ENCODE measurements around the gene DISP2. TPM values are rescaled to one million over a fixed set of nuclear protein-coding genes. Genes with fewer than 3 reads are reported as not detected.

DISP2 gene
- total and polyA plus RNA-seq, 2 of the 8 experiments (the other 6 are each of a cell fraction or from before 2014, with no cell fraction given), result 0.45 to 1.2 TPM

GRCh38 chr15:40365624-40366456 lies 7.8 kb downstream of the DISP2 start (continued):
- TF ChIP-seq SUZ12 (IDR thresholded peaks at IDR 0.05; ENCODE audit: low read length) (no peak), RFX5 (IDR thresholded peaks at IDR 0.05; ENCODE audit: borderline replicate concordance, low read depth, low read length) (no peak), NRF1 (IDR thresholded peaks at IDR 0.05; ENCODE audit: low read depth, low read length) (no peak), KDM4A (IDR thresholded peaks at IDR 0.05; ENCODE audit: low read depth, low read length, severe bottlenecking) (no peak), ATF2 (IDR thresholded peaks at IDR 0.05; ENCODE audit: low read length) (no peak), TAF1 (IDR thresholded peaks at IDR 0.05; ENCODE audit: low read depth, low read length) (no peak), KDM1A (IDR thresholded peaks at IDR 0.05; ENCODE audit: borderline replicate concordance, low read length) (no peak)

Measured in H1 (cell line).